Measurements from ENCODE around the gene PHF2.
A peak's percentile ranks its signal among the peaks of the same experiment; 100 is the strongest.

PHF2 gene

DNA sequence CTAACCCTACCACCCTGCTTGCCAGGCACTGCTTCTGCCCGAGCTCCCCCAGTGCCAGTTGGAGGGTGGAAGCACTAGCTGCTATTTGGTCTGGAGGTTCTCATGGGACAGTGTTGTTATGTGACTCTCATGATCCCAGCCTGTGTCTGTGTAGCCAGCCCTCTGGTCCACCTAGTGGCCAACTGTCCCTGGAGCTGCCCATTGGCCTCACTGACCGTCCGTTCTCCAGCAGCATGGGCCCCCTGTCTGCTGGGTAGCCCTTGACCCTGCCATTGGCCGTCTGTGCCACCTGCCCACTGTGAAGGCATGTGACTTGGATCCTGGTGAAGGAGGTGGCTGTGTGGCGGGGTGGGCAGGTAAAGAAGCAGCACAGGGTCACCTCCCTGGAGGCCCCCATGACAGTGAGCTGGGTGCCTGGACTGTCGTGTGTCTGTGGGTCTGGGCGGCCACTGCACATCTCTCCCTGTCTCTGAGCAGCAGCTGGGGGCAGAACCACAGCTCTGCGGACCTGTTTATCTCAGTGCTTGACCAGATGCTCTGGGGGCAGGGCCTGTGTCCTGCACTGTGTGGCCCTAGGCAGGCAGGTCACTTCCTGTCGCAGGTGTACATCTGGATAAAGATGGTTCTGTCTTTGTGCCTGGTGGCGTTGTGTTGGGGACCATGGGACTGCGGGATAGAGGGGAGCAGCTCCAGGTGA, 11.4 kb downstream of the PHF2 start:
- no peak for DNase-seq

DNA sequence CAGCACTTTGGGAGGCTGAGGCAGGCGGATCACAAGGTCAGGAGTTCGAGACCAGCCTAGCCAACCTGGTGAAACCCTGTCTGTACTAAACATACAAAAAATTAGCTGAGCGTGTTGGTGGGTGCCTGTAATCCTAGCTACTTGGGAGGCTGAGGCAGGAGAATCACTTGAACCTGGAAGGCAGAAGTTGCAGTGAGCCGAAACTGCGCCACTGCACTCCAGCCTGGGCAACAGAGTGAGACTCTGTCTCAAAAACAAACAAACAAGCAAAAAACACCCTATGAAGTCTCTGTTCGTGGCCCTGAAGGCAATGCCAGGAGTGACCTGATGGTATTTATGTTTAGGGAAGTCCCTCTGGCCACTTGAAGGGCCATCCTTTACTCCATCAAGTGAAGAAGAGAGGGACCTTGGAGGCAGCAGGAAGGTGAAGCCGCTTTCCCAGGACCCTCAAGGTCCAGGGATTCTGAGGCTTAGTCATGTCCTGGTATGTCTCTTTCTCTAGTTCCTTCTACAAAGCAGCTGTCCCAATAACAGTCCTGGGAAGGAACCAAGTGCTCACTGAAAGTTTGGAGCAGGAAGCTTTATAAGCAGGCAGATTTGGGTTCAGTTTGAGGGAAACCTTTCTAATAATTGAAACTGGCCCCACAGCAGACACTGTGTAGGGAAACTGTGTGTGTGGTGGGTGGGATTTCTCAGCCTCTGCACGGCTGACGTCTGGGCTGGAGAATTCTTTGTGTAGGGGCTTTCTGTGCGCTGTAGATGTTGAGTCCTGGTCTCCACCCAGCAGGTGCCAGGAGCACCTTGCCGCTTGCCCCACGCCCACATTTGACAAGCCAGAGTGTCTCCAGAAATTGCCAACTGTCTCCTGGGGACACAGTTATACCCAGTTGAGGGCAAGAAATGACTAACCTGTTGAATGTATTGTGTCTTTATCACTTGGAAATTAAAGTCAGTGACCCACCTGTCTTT, 12.5 kb downstream of the PHF2 start:
- no peak for DNase-seq

DNA sequence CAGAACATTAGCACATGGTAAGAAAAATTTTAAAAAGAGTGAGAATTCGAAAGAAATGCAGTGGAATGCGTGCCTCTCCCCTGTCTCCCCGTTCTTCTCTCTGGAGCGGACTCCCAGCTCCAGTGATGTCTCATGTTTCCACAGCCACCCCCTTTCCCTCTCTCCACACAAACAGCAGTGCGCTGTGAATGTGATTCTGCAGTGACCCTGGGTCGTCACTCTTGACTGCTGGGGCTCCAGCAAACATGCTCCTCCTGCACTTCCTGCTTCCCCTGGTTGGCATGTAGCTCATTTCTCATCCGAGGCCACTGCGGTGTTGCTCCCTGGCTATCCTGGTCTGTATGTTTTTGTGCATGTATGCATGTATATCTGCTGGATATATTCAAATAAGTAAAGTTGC, 13.3 kb downstream of the PHF2 start:
- DNase-seq = peak; percentile 63

DNA sequence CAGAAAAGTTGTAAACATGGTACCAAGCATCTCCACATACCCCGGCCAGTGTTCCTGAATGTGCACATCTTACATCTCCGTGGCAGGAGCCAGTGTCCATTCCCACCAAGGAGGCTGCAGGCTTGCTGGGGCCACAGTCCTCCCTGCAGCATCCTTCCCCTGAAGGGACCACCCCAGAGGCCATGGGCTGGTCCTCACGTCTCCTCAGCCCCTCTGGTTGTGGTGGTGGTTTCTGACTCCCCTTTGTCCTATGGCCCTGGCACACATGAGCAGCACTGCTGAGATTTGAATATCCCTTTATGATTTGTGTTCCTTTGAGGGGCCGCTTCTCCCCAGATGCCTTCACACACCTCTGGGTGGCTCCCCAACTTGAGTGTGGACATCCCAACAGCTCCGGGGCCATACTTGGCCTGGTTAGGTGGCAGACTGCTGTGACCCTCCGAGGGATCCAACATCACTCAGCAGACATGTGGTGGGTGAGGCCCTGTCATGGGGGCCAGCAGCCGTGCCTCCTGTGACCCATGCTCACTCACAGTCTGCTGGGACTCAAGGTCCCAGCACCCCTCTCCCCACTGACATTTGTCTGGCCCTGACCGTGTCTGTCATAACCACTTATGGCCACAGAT, 14.3 kb downstream of the PHF2 start:
- DNase-seq = no peak

DNA sequence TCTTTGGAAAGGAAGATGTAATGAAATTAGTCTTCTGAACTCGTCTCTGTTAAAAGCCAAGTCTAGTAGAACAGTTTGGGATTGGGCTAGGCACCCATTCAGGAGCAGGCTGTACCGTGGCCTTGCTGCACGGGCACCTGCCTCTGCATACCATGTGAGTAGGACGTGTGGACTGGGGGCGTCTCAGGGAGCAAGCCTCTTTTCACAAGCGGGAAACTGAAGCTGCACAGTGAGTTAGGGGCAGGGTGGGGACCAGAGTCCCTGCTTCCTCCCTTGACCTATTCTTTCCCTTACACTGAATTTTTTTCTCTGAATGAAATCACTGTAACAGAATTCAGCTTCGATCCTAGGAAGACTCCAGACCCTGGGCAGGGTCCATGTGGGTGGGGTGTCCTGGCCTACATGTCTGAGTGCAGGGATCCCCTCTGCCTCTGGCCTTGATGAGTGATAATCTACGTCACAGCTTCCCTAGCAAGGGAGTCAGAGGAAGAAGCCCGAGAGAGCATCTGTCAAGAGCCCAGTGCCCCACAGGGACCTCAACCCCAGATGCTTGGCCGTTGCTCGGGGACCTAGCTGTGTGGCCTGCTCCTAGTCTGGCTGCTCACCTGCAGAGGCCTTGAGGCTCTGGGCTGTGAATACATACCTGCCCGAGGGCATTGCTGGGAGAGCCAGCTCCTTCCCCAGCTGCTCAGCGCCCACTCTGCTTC, 15.1 kb downstream of the PHF2 start:
- no peak for DNase-seq

DNA sequence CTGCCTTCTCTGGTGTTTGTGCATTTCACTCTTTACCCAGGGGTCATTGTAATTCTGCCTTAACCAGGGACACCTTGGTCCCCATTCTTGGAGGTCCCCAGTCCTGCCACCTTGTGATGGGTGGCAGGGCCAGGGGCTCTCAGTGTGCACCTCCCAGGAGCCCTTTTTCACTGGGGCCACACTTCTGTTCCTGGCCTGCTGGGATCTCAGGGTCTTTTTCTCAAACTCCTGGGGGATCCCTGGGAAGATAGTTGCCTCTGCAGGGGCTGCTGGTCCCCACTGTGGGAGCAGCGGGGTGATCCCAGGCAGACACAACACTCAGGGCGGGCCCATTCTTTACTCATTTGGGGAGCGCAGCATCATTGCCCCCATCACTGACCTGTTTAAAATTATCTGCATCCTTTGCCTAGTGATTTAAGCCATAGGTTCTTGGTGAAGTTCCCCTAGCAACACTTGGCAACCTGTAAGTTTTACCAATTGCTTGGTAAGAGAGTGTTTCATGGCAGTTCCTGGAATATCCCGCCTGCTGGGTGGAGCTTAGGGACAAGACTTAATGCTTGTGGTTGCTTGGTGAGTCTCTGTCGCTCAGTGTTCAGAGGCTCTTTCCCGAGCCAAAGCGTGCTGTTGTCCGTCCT, 15.7 kb downstream of the PHF2 start:
- DNase-seq = no peak

DNA sequence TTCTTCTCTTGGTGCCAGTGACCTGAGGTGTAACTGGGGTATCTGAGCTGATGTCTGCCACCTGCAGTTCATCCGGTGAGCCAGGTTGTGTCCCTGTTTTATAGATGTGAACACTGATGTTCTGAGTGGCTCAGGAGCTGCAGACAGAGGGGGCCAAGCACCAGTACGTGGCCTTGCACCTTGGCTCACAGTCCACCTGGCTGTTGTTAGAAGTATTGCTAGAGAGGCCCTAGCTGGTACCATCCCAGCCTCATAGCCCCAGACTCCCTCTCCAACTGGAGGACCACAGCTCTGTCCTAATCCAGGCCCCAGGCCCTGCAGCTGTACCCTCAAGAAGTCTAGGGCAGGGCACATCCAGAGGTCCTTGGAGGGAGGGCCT, 16.2 kb downstream of the PHF2 start:
- peak; percentile 67 for DNase-seq

DNA sequence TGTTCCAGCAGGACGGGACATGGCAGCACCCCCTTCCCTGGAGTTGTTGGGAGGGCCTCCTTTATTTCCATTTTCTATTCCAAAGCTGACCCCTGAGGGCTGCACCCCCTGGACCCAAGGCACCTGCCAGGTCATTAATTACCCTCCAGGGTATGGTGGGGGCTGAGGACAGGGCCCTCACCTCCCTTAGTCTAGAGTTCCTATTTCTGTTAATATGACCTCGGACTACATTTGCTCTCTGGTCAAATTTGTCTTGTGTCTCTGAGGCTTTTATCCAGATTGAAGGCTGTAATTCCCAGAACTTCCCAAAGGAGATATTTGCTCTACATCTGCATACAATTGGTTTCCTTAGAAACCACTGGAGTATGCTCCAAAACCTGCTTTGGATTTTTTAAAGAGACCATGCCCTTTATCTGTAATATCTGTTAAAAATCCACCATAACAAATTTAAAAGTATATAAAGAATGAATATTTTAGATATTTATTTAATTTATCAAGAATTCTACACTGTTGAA, 16.8 kb downstream of the PHF2 start:
- no peak for DNase-seq

DNA sequence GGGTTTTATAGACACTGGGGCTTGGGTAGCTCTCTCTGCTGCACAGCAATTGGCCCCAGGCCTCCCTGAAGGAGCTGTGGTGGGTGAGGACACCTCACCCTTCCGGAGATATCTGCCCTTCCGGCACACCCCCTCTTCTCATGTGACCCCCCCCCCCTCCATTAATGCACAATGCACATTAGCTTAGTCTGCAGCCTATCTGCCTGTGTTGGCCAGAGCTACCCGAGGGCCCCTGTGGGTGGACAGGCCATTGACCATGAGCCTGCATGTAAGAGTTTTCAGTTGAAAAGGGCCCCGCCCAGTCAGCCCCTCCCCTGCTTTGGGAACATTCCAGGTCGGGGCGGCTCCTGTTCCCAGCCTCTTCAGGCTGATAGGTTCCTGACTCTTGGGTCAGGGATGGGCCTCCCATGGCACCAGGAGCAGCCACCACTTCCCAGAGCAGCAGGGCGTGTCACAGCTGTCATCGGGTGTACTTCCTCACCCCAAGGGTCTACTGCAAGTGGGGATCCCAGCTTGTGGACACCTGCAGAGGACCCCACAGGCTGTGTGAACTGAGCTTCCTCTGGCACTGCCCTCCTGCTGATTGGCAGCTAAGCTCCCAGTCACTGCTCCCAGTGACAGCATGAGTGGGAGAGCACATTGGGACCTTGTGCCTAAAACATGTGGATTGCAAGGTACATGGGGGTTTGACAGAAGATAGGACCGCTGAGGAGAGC, 17.8 kb downstream of the PHF2 start:
- no peak for DNase-seq

DNA sequence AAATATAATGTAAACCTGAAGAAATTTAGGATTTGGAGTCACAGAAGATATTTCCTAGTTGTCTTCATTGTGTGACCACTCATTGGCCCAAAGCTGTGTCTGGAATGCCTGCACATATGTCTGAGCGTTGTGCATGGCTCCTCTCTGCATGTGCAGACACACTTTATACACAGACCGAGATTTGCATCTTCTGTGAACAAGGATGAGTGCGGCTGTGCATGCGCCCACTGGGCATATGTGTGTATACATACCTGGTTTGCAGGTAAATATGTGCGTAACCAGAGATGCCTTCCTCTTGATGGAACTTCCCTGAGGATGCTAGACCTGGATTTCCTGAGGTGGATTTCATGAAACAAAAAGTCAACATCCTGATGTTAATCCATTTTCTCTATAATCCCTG, 19.1 kb downstream of the PHF2 start:
- no peak for DNase-seq

DNA sequence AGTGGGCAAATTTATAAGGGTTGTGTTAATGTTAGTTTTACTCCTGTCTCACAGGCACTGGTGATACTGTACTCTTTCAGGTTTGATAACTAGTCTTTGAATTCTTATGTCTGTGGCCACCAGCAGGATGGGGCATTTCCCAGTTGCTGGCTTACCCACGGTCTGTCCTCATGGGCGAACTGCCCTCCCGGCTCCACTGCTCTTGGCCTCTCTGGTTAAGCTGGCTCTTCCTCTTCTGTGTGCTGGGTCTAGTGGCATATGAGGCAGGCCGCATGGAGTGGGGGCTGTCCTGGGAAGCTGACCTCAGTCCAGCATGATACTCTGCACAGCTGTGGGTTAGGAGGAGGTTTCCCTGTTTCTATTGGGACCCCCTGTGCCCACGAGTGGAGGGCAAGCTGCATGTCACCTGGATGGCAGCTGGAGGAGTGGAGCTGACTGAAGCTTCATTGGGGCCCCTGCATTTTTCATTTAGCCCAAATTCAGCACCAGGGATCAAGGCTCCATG, 19.5 kb downstream of the PHF2 start:
- no peak for DNase-seq

DNA sequence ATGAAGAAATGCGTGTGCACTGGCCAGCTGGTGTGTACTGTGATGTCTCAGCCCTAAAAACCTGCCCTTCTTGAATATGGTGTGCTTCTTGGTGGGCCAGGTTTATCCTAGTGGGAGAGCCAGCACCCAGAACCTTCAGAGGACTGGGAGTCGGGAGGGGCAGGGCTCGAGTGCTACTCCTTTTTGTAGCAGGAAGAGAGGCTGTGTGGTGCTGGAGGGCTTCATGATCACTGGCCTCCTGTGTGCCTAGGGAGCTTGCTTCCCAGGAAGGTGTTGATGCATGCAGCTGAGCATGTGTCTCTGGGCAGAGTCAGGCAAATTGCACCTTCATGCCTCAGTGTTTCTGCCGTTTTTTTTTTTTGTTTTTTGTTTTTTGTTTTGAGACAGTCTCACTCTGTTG, 20.0 kb downstream of the PHF2 start:
- no peak for DNase-seq

DNA sequence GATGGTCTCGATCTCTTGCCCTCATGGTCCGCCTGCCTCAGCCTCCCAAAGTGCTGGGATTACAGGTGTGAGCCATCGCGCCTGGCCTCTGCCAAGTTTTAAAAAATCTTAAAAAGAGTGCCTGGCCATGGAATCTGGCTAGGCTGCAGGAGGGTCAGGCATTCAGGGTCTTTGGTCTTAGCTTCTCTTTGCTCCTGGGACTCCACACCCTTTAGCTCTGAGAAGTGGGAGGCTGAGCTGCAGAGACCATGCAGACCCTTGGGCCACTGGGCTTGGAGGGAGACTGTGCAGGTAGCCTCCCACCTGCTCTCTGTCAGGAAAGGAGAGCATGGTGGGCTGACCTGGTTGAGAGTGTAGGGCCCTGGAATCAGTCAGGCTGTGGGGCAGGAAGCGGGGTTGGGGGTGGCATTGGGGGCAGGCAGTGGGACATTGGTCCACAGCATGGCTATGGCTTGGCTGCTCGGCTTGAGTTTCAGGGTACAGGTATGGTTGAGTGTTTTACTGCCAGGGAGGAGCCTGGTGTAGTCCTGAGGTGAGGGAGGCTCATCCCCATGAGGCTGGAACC, 20.8 kb downstream of the PHF2 start:
- DNase-seq = no peak

DNA sequence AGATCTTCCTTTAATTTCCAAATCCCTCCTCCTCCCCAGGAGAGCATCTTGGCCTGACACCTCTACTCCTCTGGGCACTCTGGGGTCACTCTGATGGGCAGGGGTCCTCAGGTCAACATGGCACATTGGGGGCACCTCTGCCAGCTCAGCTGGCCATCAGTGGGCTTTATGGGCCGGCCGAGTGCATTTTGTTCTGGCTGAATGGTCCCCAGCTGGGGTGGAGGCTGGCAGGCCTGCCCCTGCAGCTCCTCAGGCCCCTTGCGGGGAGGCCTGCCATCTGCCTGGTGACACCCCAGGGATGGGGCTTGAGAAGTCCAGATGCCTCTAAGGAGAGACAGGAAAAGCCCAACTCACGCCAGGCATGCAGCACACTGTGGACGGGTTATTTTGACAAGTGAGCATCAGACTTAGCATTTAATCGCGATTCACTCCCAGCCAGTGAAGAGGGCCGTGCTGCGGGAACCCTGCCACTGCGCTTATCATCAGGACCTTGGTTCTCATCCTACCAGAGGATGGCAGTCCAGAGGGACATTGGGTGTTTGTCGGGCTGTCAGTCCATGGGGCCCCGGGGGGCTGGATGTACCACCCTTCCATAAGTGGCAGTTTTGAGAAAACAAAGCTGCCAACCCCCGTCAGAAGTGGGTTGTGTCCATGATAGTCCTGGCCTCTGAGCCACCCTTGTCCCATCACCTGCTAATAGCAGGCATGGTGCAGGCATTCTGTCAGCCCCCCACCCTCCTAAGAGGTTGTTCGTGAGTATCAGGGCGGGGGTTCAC, 21.7 kb downstream of the PHF2 start:
- no peak for DNase-seq

DNA sequence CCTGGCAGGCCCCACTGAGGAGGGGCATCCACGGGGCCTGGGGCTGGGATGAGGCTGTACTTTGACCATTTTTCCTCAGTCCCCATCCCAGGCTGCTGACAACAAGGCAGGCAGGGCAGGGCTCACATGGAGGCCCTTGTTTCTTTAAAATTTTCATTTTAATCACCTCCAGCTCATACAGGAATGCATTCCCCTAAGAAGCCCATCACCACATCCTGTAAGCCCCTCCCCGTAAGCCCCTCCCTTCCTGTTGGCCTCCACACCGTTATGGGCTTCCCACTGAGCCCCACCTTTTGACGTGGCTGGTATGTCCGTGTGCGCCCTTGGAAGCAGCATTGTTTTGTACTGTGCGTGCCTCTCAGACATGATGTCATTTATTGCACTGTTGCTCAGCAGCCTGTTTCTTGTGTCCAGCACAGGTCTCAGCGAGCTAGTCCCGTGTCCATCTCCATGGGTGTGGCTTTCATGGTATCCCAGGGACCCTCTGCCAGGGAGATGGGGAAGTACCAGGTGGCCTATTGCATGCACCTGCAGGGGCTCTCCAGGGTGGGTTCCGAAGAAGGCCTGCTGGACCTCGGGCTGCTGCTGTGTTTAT, 22.4 kb downstream of the PHF2 start:
- no peak for DNase-seq

DNA sequence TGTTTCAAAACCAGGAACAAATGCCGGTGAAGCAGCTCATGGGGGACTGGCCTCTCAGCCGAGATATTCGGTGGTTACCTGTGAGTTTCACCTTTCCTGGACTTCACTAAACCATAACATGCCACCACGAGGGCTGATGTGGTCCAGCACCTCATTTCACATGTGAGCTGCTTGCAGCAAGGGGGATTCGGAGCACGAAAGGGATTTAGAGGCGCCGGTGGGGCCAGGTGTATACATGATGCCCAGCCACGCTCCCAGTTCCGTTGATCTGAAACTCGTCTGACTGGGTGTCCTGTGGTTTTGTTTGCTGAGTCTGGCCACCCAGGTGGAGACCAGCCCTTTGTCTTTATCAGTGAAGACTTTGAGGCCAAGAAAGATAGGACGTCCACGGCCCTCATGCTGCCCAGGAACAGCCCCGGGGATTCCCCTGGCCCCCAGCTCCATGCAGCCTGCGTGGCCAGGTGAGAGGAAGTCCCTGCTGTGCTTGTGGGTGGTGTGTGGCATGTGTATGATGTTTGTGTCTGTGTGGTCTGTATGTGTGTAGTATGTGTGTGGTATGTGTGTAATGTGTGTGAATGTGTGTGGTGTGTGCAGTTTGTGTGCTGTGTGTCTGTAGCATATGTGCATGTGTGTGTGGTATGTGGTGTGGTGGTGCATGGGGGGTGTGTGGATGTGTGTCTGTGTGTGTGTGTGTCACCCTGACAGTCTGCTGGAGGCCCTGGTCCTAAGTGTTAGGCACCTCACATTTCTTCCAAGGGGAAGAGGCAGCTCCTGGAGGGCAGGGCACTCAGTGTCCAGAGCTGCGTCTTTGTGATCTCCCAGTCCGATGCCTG, 23.4 kb downstream of the PHF2 start:
- DNase-seq = no peak

DNA sequence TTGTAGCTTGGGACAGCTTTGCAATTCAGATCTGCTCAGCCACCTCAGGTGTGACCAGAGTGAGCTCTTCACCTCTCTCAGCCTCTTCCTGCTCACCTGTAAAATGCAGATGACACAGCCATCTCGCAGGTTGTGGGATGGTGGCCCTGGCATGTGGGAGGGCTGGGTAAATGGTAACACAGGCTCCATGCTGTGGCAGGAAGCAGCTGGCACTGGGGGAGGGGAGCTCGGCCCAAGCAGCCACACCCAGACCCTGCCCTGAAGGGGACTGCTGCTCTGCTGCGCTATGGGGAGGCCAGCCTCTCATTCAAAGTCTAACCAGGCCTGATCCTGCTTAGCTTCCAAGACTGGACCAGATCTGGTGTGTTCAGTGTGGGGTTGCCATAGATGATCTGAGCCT, 24.1 kb downstream of the PHF2 start:
- peak; percentile 92 for DNase-seq

DNA sequence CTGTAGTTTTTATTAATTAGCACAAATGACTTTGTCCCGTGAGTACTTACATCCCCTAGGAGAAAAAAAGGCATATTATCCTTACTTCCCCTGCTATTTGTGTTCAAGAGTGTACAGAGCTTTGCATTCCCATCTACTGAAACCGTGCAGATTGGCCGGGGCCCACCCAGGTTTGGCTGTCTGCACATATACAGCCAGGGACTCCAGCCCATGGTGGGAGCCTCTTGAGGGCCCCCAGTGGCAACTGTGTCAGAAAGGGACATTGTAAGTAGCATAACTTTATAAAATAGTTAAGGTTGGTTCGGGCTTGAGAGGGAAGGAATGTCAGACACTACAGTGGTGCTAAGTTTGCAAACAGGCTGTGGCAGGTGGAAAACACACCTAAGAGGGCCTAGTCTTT, 24.7 kb downstream of the PHF2 start:
- no peak for DNase-seq

DNA sequence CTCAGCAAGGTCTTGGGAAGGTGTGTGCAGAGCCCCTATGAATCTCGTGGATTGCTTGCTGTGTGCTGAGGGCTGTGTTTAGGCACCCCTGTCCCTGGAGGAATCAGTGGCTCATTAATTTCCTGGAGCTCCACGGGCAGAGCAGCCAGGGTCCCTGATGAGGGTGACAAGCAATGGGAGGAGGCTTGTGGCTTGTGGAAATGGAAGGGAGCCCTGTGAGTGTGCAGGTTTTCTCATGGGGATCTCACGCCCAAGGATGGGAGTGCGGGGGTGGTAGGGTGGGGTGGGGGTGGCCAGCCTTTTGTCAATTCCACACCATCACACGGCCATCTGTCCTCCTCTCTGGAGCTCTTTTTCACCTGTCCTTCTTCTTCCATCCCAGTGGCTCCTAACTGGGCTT, 25.3 kb downstream of the PHF2 start:
- no peak for DNase-seq

All from DMS153 (cell line).